KMS-11 (cell line): ENCODE results near the gene RELL1.

Experiments
- H2AFZ ChIP-seq: fragments of 200-600 bp; sonication (generic); 2 replicates; pipeline ENCODE4 v1.6.1; 2016; ENCODE audit warnings: antibody characterized with exemption, mixed run types, low read depth
- H3K27ac ChIP-seq: fragments of 200-600 bp; sonication (generic); 2 replicates; pipeline ENCODE4 v1.6.1; 2016; ENCODE audit warnings: mild to moderate bottlenecking, mixed run types
- H3K27me3 ChIP-seq: fragments of 200-600 bp; sonication (generic); 2 replicates; pipeline ENCODE4 v1.6.1; 2017; ENCODE audit warnings: mild to moderate bottlenecking, low read depth, mixed run types, moderate library complexity; ENCODE audit not compliant: insufficient read depth
- H3K36me3 ChIP-seq: fragments of 200-600 bp; sonication (generic); 2 replicates; pipeline ENCODE4 v1.6.1; 2017; ENCODE audit warnings: mild to moderate bottlenecking, mixed run types; ENCODE audit not compliant: insufficient read depth
- H3K4me1 ChIP-seq: fragments of 200-600 bp; sonication (generic); 2 replicates; pipeline ENCODE4 v1.6.1; 2016; ENCODE audit warnings: mild to moderate bottlenecking, low read depth, mixed run types; ENCODE audit not compliant: poor library complexity, severe bottlenecking
- H3K4me2 ChIP-seq: fragments of 200-600 bp; sonication (generic); 2 replicates; pipeline ENCODE4 v1.7.0; 2016; ENCODE audit warnings: mild to moderate bottlenecking, mixed run types
- H3K4me3 ChIP-seq: fragments of 200-600 bp; sonication (generic); IDR thresholded peaks from 2 replicates; pipeline ENCODE4 v1.6.1; 2017; ENCODE audit warnings: low read depth, low read length, mixed read lengths; ENCODE audit not compliant: insufficient read depth
- H3K79me2 ChIP-seq: fragments of 200-600 bp; sonication (generic); 2 replicates; pipeline ENCODE4 v1.6.1; 2016; ENCODE audit warnings: low read depth, mixed run types; ENCODE audit not compliant: insufficient read depth
- H3K9ac ChIP-seq: fragments of 200-600 bp; sonication (generic); 2 replicates; pipeline ENCODE4 v1.6.1; 2016; ENCODE audit warnings: mild to moderate bottlenecking, mixed run types
- H4K20me1 ChIP-seq: fragments of 200-600 bp; sonication (generic); 2 replicates; pipeline ENCODE4 v1.6.1; 2016; ENCODE audit warnings: mild to moderate bottlenecking, mixed run types; ENCODE audit not compliant: insufficient read depth
- TF ChIP-seq, protein P1 (sequence below): fragments of 200-600 bp; sonication (generic); conservative IDR thresholded peaks from 2 replicates; pipeline ENCODE4 v1.6.1; 2017; ENCODE audit warnings: low read depth, mild to moderate bottlenecking, antibody characterized with exemption, low read length, moderate library complexity, mixed read lengths

Gene RELL1

DNA sequence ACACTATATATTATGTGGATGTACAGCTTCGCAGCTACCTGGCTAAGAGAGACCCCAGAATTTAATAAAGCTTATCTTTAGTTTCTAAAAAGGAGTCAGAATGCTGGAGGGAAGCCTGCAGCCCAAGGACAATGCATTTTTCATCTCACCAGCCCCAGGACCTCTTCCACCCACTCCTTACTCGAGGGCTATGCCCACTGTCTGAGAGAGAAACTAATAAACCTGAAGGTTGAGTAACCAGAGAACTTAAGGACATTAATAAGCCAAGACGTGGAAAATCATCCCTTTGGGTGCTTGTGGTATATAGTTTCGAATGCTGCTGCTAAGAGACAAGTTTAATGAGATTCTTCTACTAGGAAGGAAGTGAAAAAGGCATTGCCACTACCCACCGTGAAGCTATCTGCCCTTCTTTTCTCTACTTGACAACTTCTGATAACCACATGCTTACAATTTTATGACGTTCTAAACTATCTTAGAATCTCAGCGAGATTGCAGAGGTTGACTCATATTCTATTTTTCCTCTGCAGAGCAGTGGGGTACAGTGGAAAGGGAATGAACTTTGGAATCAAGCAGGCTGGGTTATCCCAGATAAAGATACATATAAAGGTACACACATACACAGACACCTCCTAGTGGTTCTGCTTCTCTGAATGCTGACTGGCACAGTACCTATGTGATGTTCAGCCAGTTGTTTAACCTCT is 3.3 kb downstream of the RELL1 start:
- Histone ChIP-seq H3K9ac (no peak overlapping the region), H3K79me2 (no peaks in the 10 kb centered on the region), H2AFZ (no peak overlapping the region), H3K4me2 (0 out of 2 replicates have a peak overlapping the region, but pooled peaks have one; percentile 1), H4K20me1 (no peaks in the 10 kb centered on the region), H3K4me3 (no peak overlapping the region), H3K27ac (peak overlapping the region; percentile 26; the same call in 1 of the 2 replicates), H3K4me1 (peaks cover 25% of the 10 kb centered on the region), H3K27me3 (no peaks in the 10 kb centered on the region), H3K36me3 (no peaks in the 10 kb centered on the region)
- TF ChIP-seq, protein P1, sequence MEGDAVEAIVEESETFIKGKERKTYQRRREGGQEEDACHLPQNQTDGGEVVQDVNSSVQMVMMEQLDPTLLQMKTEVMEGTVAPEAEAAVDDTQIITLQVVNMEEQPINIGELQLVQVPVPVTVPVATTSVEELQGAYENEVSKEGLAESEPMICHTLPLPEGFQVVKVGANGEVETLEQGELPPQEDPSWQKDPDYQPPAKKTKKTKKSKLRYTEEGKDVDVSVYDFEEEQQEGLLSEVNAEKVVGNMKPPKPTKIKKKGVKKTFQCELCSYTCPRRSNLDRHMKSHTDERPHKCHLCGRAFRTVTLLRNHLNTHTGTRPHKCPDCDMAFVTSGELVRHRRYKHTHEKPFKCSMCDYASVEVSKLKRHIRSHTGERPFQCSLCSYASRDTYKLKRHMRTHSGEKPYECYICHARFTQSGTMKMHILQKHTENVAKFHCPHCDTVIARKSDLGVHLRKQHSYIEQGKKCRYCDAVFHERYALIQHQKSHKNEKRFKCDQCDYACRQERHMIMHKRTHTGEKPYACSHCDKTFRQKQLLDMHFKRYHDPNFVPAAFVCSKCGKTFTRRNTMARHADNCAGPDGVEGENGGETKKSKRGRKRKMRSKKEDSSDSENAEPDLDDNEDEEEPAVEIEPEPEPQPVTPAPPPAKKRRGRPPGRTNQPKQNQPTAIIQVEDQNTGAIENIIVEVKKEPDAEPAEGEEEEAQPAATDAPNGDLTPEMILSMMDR = no peak

DNA sequence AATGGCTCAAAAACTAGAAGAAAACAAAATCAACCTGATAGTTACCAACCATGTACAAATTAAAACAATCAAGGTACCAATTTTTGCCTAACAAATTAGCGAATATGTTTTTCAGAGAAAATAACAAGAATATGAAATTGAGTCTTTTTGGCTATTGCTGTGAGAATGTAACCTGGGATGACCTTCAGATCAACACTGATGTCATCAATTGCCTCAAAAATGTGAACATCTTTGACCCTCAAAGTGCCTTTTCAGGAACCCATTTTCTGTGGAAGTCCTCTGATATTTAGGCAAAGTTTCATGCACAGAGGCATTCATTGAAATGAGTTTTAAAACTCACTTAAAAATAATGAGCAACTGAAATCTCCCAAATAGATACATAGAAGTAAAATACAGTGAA is 6.1 kb downstream of the RELL1 start:
- Histone ChIP-seq H3K4me2 (no peak overlapping the region), H3K4me1 (peaks cover 48% of the 10 kb centered on the region), H3K4me3 (no peak overlapping the region), H4K20me1 (no peaks in the 10 kb centered on the region), H3K9ac (no peak overlapping the region), H3K27me3 (no peaks in the 10 kb centered on the region), H3K79me2 (no peaks in the 10 kb centered on the region), H3K27ac (no peak overlapping the region), H3K36me3 (no peaks in the 10 kb centered on the region), H2AFZ (no peak overlapping the region)
- TF ChIP-seq, protein P1 = no peak

DNA sequence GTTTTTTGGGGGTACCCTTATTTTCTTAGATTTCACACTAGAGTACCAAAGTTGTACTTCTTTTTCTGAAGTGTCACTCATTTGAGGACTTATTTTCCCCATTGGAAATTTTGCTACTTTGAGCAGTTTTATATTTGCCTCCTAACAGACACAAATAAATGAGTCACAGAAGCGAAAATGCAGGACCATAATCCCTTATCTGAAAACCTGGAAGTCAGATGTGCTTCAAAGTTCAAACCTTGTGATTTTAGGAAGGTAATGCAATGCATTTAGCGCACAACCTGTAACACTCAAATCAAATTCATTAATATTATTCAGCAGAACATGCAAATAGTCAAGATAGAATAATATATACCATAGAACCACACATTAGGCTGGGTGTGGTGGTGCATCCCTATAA is 6.9 kb downstream of the RELL1 start:
- H3K27ac ChIP-seq = no peak overlapping the region
- no peak overlapping the region for H3K4me2 ChIP-seq
- H4K20me1 ChIP-seq = no peaks in the 10 kb centered on the region
- no peaks in the 10 kb centered on the region for H3K79me2 ChIP-seq
- no peak overlapping the region for H3K4me3 ChIP-seq
- peaks cover 48% of the 10 kb centered on the region for H3K4me1 ChIP-seq
- no peak overlapping the region for H3K9ac ChIP-seq
- TF ChIP-seq, protein P1 = no peak
- no peaks in the 10 kb centered on the region for H3K27me3 ChIP-seq
- no peak overlapping the region for H2AFZ ChIP-seq
- no peaks in the 10 kb centered on the region for H3K36me3 ChIP-seq

DNA sequence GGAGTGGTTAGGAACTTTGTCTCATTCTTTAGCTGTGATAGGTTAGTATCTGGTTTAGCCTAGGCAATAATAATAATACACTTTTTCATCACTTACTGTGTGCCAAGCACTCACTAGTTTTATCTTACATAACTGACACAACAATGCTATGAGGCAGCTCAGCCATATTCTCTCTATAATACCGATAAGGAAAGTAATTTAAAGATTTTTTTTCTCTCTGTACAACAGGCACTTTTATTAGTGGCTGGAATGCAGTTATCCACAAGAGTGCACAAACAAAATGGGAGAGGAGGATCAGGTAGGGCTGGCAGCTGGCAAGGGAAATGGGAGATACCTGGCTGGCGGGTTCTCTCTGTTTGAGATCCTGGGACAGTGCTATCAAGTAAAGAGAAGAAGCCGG is 7.6 kb downstream of the RELL1 start:
- TF ChIP-seq, protein P1 = no peak
- H3K27ac ChIP-seq = no peak overlapping the region
- H3K27me3 ChIP-seq = no peaks in the 10 kb centered on the region
- no peaks in the 10 kb centered on the region for H4K20me1 ChIP-seq
- no peak overlapping the region for H3K4me2 ChIP-seq
- H3K4me3 ChIP-seq = no peak overlapping the region
- no peaks in the 10 kb centered on the region for H3K36me3 ChIP-seq
- no peaks in the 10 kb centered on the region for H3K79me2 ChIP-seq
- peaks cover 50% of the 10 kb centered on the region for H3K4me1 ChIP-seq
- no peak overlapping the region for H3K9ac ChIP-seq
- no peak overlapping the region for H2AFZ ChIP-seq
